ENCODE data around the gene TRPC6.

DNA sequence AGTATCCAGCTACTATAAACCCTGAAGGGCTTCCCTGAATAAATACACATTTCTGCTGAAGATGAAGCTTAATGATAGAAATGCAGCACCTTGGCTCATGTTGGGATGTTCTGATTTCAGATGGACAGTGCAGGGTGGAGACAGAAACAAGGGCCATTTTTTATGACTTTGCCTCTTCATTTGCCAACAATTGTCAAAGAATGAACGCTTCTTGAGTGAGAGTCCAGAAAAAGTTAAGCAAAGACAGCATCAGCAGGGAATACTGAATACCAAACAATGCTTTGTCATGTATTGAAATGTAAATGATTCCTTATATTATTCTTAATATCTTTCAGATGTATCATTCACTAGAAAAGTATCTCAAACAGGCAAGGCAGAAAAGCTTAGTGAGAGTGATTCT is 84.9 kb downstream of the TRPC6 start:
- TF ChIP-seq POLR2AphosphoS5 (IDR thresholded peaks at IDR 0.05): no peak
- TF ChIP-seq, protein P1, sequence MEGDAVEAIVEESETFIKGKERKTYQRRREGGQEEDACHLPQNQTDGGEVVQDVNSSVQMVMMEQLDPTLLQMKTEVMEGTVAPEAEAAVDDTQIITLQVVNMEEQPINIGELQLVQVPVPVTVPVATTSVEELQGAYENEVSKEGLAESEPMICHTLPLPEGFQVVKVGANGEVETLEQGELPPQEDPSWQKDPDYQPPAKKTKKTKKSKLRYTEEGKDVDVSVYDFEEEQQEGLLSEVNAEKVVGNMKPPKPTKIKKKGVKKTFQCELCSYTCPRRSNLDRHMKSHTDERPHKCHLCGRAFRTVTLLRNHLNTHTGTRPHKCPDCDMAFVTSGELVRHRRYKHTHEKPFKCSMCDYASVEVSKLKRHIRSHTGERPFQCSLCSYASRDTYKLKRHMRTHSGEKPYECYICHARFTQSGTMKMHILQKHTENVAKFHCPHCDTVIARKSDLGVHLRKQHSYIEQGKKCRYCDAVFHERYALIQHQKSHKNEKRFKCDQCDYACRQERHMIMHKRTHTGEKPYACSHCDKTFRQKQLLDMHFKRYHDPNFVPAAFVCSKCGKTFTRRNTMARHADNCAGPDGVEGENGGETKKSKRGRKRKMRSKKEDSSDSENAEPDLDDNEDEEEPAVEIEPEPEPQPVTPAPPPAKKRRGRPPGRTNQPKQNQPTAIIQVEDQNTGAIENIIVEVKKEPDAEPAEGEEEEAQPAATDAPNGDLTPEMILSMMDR (IDR thresholded peaks at IDR 0.05): no peak

All from suprapubic skin (tissue), 3 donors.